GM18517 (cell line): ENCODE measurements around the gene FGF12.

Source experiments
- ATAC-seq: cut with Tn5 transposase; IDR thresholded peaks from one replicate; pipeline ENCODE4 v1.9.1; 2021; ENCODE audit warnings: mild to moderate bottlenecking, moderate library complexity; ENCODE audit not compliant: unreplicated experiment

The FGF12 gene

GRCh38 chr3:192219926-192220325 lies 507.4 kb downstream of the FGF12 start:
- ATAC-seq = no peak

GRCh38 chr3:192216067-192216466 lies 511.3 kb downstream of the FGF12 start:
- no peak for ATAC-seq

GRCh38 chr3:192212979-192213378 lies 514.4 kb downstream of the FGF12 start:
- no peak for ATAC-seq

GRCh38 chr3:192212335-192212734 lies 515.0 kb downstream of the FGF12 start:
- ATAC-seq = no peak

- no peak for ATAC-seq
These were observed 519.7 kb downstream of the FGF12 start for GRCh38 chr3:192207651-192208050.

GRCh38 chr3:192207239-192207638 lies 520.1 kb downstream of the FGF12 start:
- no peak for ATAC-seq

- ATAC-seq = no peak
These were observed 533.3 kb downstream of the FGF12 start for GRCh38 chr3:192194085-192194484.

GRCh38 chr3:192188218-192188835 lies 539.0 kb downstream of the FGF12 start:
- peak; percentile 75 for ATAC-seq

GRCh38 chr3:192187485-192188051 lies 539.8 kb downstream of the FGF12 start:
- no peak for ATAC-seq

- ATAC-seq = no peak
These were observed 540.8 kb downstream of the FGF12 start for GRCh38 chr3:192186498-192186897.

GRCh38 chr3:192186045-192186444 lies 541.3 kb downstream of the FGF12 start:
- ATAC-seq = no peak

- no peak for ATAC-seq
These were observed 544.2 kb downstream of the FGF12 start for GRCh38 chr3:192183109-192183508.

GRCh38 chr3:192181151-192181550 lies 546.2 kb downstream of the FGF12 start:
- ATAC-seq = no peak

GRCh38 chr3:192177383-192177782 lies 550.0 kb downstream of the FGF12 start:
- no peak for ATAC-seq

GRCh38 chr3:192174283-192174682 lies 553.1 kb downstream of the FGF12 start:
- no peak for ATAC-seq

- ATAC-seq = no peak
These were observed 556.1 kb downstream of the FGF12 start for GRCh38 chr3:192171213-192171612.

GRCh38 chr3:192170659-192171058 lies 556.7 kb downstream of the FGF12 start:
- ATAC-seq = no peak

- ATAC-seq = no peak
These were observed 557.3 kb downstream of the FGF12 start for GRCh38 chr3:192170031-192170430.

GRCh38 chr3:192169332-192169915 lies 557.9 kb downstream of the FGF12 start:
- no peak for ATAC-seq

GRCh38 chr3:192168202-192168601 lies 559.1 kb downstream of the FGF12 start:
- no peak for ATAC-seq

GRCh38 chr3:192165552-192165951 lies 561.8 kb downstream of the FGF12 start:
- no peak for ATAC-seq

GRCh38 chr3:192161661-192162060 lies 565.7 kb downstream of the FGF12 start:
- ATAC-seq = no peak

GRCh38 chr3:192156382-192156781 lies 571.0 kb downstream of the FGF12 start:
- ATAC-seq = no peak
